ENCODE data around the gene PPP1R26. TPM values are rescaled to one million over a fixed set of nuclear protein-coding genes. Genes with fewer than 3 reads are reported as not detected.

The PPP1R26 gene
- polyA plus RNA-seq, 1 of the 3 experiments (the other 2 are of a cell fraction), result 20.1 TPM

GRCh38 chr9:135485832-135486231 is 6.2 kb downstream of the PPP1R26 start:
- Histone ChIP-seq H4K20me1 (ENCODE audit: insufficient read depth) (peaks cover 7% of the 10 kb centered on the region; the same call in 1 of the 2 replicates), H3K79me2 (ENCODE audit: insufficient read depth) (peaks cover 30% of the 10 kb centered on the region), H3K9me2 (no peaks in the 10 kb centered on the region), H3K36me3 (replicated peaks in 1 of 2; ENCODE audit: control insufficient read depth in 1 of 2, insufficient read depth in 2 of 2, low read length in 1 of 2) (peaks cover 7 to 58% of the 10 kb centered on the region in 2 experiments), H3K4me2 (no peak overlapping the region), H3K9me3 (no peaks in the 10 kb centered on the region), H3K4me1 (ENCODE audit: control insufficient read depth in 1 of 2, insufficient read depth in 2 of 2, low read depth in 1 of 2, low read length in 1 of 2) (peaks cover 5% of the 10 kb centered on the region in 2 experiments; a peak in 2 of 4 replicates), H3F3A (replicated peaks; ENCODE audit: insufficient read depth) (no peaks in the 10 kb centered on the region), H3K9ac (no peak overlapping the region), H3K4me3 (ENCODE audit: low read depth in 2 of 2, low read length in 1 of 2) (no peak overlapping the region), H3K27me3 (ENCODE audit: insufficient read depth) (no peaks in the 10 kb centered on the region), H3K27ac (ENCODE audit: low read depth in 2 of 2, low read length in 1 of 2) (no peak overlapping the region), H2AFZ (ENCODE audit: low read depth) (no peak overlapping the region)
- 96% methylated on average over 21 of the region's 21 CpGs for WGBS (ENCODE audit: low lambda C conversion rate)
- ChIA-PET POLR2A (no interaction called here), CTCF (interaction anchor here (1.2 to 2.2 kb wide), 2 partner anchors 14 to 19 kb away, joined by 4 to 10 read pairs; partner anchors contain the start of gene MRPS2)
- no peak for TF ChIP-seq SMC3 (IDR thresholded peaks at IDR 0.05; ENCODE audit: low read depth, low read length)
- TF ChIP-seq REST (IDR thresholded peaks at IDR 0.05; ENCODE audit: low read depth, low read length), result no peak
- TF ChIP-seq TCF12 (IDR thresholded peaks at IDR 0.05), result no peak
- no peak for TF ChIP-seq RCOR1 (IDR thresholded peaks at IDR 0.05; ENCODE audit: low read length)
- no peak for TF ChIP-seq MEF2A (IDR thresholded peaks at IDR 0.05; ENCODE audit: borderline replicate concordance, low read depth)
- TF ChIP-seq TEAD4 (IDR thresholded peaks at IDR 0.05; ENCODE audit: borderline replicate concordance, insufficient read depth), result no peak
- TF ChIP-seq POLR2AphosphoS5 (IDR thresholded peaks at IDR 0.05; ENCODE audit: low read depth, low read length), result no peak
- no peak for TF ChIP-seq RXRA (IDR thresholded peaks at IDR 0.05; ENCODE audit: borderline replicate concordance, low read depth)
- no peak for TF ChIP-seq SIN3A (IDR thresholded peaks at IDR 0.05; ENCODE audit: borderline replicate concordance, low read depth, low read length)
- TF ChIP-seq NRF1 (IDR thresholded peaks at IDR 0.05; ENCODE audit: low read depth, low read length), result no peak
- no peak for TF ChIP-seq TAF1 (IDR thresholded peaks at IDR 0.05; ENCODE audit: borderline replicate concordance, low read depth, low read length)
- no peak for DNase-seq

- Histone ChIP-seq H3K4me3 (ENCODE audit: low read depth in 2 of 2, low read length in 1 of 2) (no peak overlapping the region), H3K4me1 (ENCODE audit: control insufficient read depth in 1 of 2, insufficient read depth in 2 of 2, low read depth in 1 of 2, low read length in 1 of 2) (no peaks in the 10 kb centered on the region; a peak in 1 of 4 replicates), H3K9ac (no peak overlapping the region), H3K27ac (ENCODE audit: low read depth in 2 of 2, low read length in 1 of 2) (no peak overlapping the region), H3K27me3 (ENCODE audit: insufficient read depth) (no peaks in the 10 kb centered on the region), H2AFZ (ENCODE audit: low read depth) (no peak overlapping the region), H3K9me2 (no peaks in the 10 kb centered on the region), H3K36me3 (replicated peaks in 1 of 2; ENCODE audit: control insufficient read depth in 1 of 2, insufficient read depth in 2 of 2, low read length in 1 of 2) (peaks cover 7 to 58% of the 10 kb centered on the region in 2 experiments), H4K20me1 (ENCODE audit: insufficient read depth) (peaks cover 7% of the 10 kb centered on the region; the same call in 1 of the 2 replicates), H3F3A (replicated peaks; ENCODE audit: insufficient read depth) (no peaks in the 10 kb centered on the region), H3K9me3 (no peaks in the 10 kb centered on the region), H3K79me2 (ENCODE audit: insufficient read depth) (peaks cover 24% of the 10 kb centered on the region), H3K4me2 (no peak overlapping the region)
- TF ChIP-seq USF1 (IDR thresholded peaks at IDR 0.05; ENCODE audit: borderline replicate concordance, low read depth), result no peak
- TF ChIP-seq RFX5 (IDR thresholded peaks at IDR 0.05; ENCODE audit: low read length), result no peak
- 96% methylated on average over 32 of the region's 33 CpGs for WGBS (ENCODE audit: low lambda C conversion rate)
- POLR2A ChIA-PET, result no interaction called here
- CTCF ChIA-PET, result interaction anchor here (1.2 to 2.2 kb wide), 2 partner anchors 13 to 18 kb away, joined by 4 to 10 read pairs; partner anchors contain the start of gene MRPS2
- DNase-seq, result no peak
These were observed 6.9 kb downstream of the PPP1R26 start for GRCh38 chr9:135486267-135487065.
